ENCODE results near the gene VCL. TPM values are rescaled to one million over a fixed set of nuclear protein-coding genes. Genes with fewer than 3 reads are reported as not detected.

Gene VCL
- total RNA-seq, 1 experiment from 2014 or later: 291 TPM

- H3K23me2 ChIP-seq (ENCODE audit: insufficient read length, low read depth, low read length, poor library complexity, severe bottlenecking): no peaks in the 10 kb centered on the region
- no peak overlapping the region for H3K56ac ChIP-seq (ENCODE audit: insufficient read length, low read depth, low read length)
- no peak overlapping the region for H3K14ac ChIP-seq (ENCODE audit: insufficient read depth, low read length)
- WGBS (ENCODE audit: extremely low coverage, insufficient read length, low lambda C conversion rate): no CpG with 5 or more reads among the region's 10 CpGs
- Mint-ChIP-seq H3K27me3 (ENCODE audit: low read depth) (no peaks in the 10 kb centered on the region), H3K4me3 (no peak overlapping the region), H3K4me1 (peaks cover 8 to 9% of the 10 kb centered on the region in 2 experiments), H3K36me3 (ENCODE audit: insufficient read depth in 1 of 3, low read depth in 3 of 3) (peaks cover 3 to 9% (median 5%) of the 10 kb centered on the region in 3 experiments; a peak in 4 of 7 replicates), H3K27ac (no peak overlapping the region), H3K9me3 (peaks cover 8% of the 10 kb centered on the region in 2 experiments)
- no peaks in the 10 kb centered on the region for H4K20me1 ChIP-seq (ENCODE audit: control insufficient read depth, insufficient read depth, insufficient read length)
- no peaks in the 10 kb centered on the region for H3K79me2 ChIP-seq (ENCODE audit: insufficient read depth, low read length)
- no peak overlapping the region for H4K91ac ChIP-seq (ENCODE audit: insufficient read length, low read depth, low read length)
- H2AK5ac ChIP-seq (ENCODE audit: insufficient read length, low read length): no peak overlapping the region
- H2BK12ac ChIP-seq (ENCODE audit: insufficient read length, low read depth, low read length): no peak overlapping the region
- H3K4ac ChIP-seq (ENCODE audit: low read depth, low read length): no peak overlapping the region
- H3K9me3 ChIP-seq (ENCODE audit: control insufficient read depth, low read depth, low read length): no peaks in the 10 kb centered on the region
- H3K18ac ChIP-seq (ENCODE audit: insufficient read length, low read depth, low read length): no peak overlapping the region
- no peak overlapping the region for H2BK5ac ChIP-seq (ENCODE audit: insufficient read length, low read length)
- H3T11ph ChIP-seq (ENCODE audit: low read length): no peak overlapping the region
- no peak for DNase-seq
- H3K4me1 ChIP-seq (ENCODE audit: insufficient read depth, low read length): no peaks in the 10 kb centered on the region
- H2BK20ac ChIP-seq (ENCODE audit: low read depth, low read length, poor library complexity, severe bottlenecking): no peak overlapping the region
- H3K27ac ChIP-seq (ENCODE audit: insufficient read length, low read depth, low read length): no peak overlapping the region
- H4K8ac ChIP-seq (replicated peaks; ENCODE audit: insufficient read length, low read depth, low read length): no peak overlapping the region
- no peaks in the 10 kb centered on the region for H3K79me1 ChIP-seq (ENCODE audit: insufficient read depth, low read depth, low read length, poor library complexity, severe bottlenecking)
- no peak overlapping the region for H2AFZ ChIP-seq (ENCODE audit: low read length)
- no peak overlapping the region for H2BK15ac ChIP-seq (ENCODE audit: low read depth, low read length)
- H3K23ac ChIP-seq (ENCODE audit: insufficient read length, low read depth, low read length): no peak overlapping the region
- no peak for TF ChIP-seq CTCF (conservative IDR thresholded peaks at IDR 0.05)
- no peak overlapping the region for H4K5ac ChIP-seq (ENCODE audit: insufficient read length, low read depth, low read length)
- H3K4me2 ChIP-seq (ENCODE audit: insufficient read depth, insufficient read length, low read length): no peak overlapping the region
- no peaks in the 10 kb centered on the region for H3K27me3 ChIP-seq (ENCODE audit: insufficient read depth, low read length)
- H3K9ac ChIP-seq (ENCODE audit: extremely low read depth, insufficient read length, low read length): no peak overlapping the region
- no peak overlapping the region for H2BK120ac ChIP-seq (ENCODE audit: low read depth, low read length, poor library complexity, severe bottlenecking)
Observed at GRCh38 chr10:73948947-73949633, 48.8 kb upstream of the VCL start.

Data from H9 (cell line).